SU-DHL-6 (cell line): ENCODE data around the gene NUP98.

Experiments
- EZH2phosphoT487 ChIP-seq: fragments of 200-600 bp; sonication (generic), shearing (Covaris generic); conservative IDR thresholded peaks from 2 replicates; pipeline ENCODE4 v1.6.1; 2018; ENCODE audit warnings: mild to moderate bottlenecking, antibody characterized with exemption, low read length, moderate library complexity, mixed read lengths
- TF ChIP-seq, protein P1 (sequence below): fragments of 200-600 bp; sonication (generic); IDR thresholded peaks from one replicate; pipeline ENCODE4 v1.5.1; 2017; ENCODE audit warnings: antibody characterized with exemption, mild to moderate bottlenecking, low read length, moderate library complexity; ENCODE audit not compliant: insufficient read depth, poor library complexity, severe bottlenecking

GRCh38 chr11:3773180-3773579 lies 24.2 kb downstream of the NUP98 start:
- TF ChIP-seq, protein P1, sequence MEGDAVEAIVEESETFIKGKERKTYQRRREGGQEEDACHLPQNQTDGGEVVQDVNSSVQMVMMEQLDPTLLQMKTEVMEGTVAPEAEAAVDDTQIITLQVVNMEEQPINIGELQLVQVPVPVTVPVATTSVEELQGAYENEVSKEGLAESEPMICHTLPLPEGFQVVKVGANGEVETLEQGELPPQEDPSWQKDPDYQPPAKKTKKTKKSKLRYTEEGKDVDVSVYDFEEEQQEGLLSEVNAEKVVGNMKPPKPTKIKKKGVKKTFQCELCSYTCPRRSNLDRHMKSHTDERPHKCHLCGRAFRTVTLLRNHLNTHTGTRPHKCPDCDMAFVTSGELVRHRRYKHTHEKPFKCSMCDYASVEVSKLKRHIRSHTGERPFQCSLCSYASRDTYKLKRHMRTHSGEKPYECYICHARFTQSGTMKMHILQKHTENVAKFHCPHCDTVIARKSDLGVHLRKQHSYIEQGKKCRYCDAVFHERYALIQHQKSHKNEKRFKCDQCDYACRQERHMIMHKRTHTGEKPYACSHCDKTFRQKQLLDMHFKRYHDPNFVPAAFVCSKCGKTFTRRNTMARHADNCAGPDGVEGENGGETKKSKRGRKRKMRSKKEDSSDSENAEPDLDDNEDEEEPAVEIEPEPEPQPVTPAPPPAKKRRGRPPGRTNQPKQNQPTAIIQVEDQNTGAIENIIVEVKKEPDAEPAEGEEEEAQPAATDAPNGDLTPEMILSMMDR: no peak
- no peak for TF ChIP-seq EZH2phosphoT487
